Neural crest cell (in vitro differentiated cells): ENCODE data around the gene MTA1. TPM values are rescaled to one million over a fixed set of nuclear protein-coding genes. Genes with fewer than 3 reads are reported as not detected.
A peak's percentile ranks its signal among the peaks of the same experiment; 100 is the strongest.

Experiments used
- DNase-seq: peaks from one replicate; pipeline ENCODE4 v3.0.0; 2021; ENCODE audit warnings: low read depth, mixed read lengths, low spot score
- H3K27ac Mint-ChIP-seq: one replicate; pipeline ENCODE4 v1.8.0; 2021; ENCODE audit warnings: mild to moderate bottlenecking, mixed read lengths; ENCODE audit not compliant: unreplicated experiment
- H3K27me3 Mint-ChIP-seq: 2 replicates; pipeline ENCODE4 v1.8.0; 2021; ENCODE audit warnings: low read depth, mild to moderate bottlenecking, mixed read lengths
- H3K36me3 Mint-ChIP-seq: 2 replicates; pipeline ENCODE4 v1.8.0; 2021; ENCODE audit warnings: low read depth, mild to moderate bottlenecking, mixed read lengths
- H3K4me1 Mint-ChIP-seq: 2 replicates; pipeline ENCODE4 v1.8.0; 2021; ENCODE audit warnings: mixed read lengths
- H3K4me3 Mint-ChIP-seq: one replicate; pipeline ENCODE4 v1.8.0; 2021; ENCODE audit warnings: mild to moderate bottlenecking, mixed read lengths
- H3K9me3 Mint-ChIP-seq: 2 replicates; pipeline ENCODE4 v1.8.0; 2021; ENCODE audit warnings: mixed read lengths
- CTCF ChIP-seq: fragments of 200-600 bp; sonication (generic); conservative IDR thresholded peaks from 2 replicates; pipeline ENCODE4 v1.5.0; 2021; ENCODE audit warnings: antibody characterized with exemption, mild to moderate bottlenecking
- total RNA-seq: library from RNA; stranded (reverse); gene quantifications from 2 replicates; pipeline ENCODE4 v1.2.1, GENCODE V29; 2021

Gene MTA1
- total RNA-seq, 1 donor from 2014 or later: 246 TPM

GRCh38 chr14:105393151-105393550 lies 26.5 kb upstream of the MTA1 start:
- Mint-ChIP-seq H3K27ac (no peak overlapping the region), H3K4me1 (peaks cover 8% of the 10 kb centered on the region), H3K27me3 (no peaks in the 10 kb centered on the region), H3K36me3 (peaks cover 3% of the 10 kb centered on the region), H3K4me3 (peak overlapping the region; percentile 38), H3K9me3 (no peaks in the 10 kb centered on the region)
- no peak for DNase-seq
- TF ChIP-seq CTCF: no peak

- Mint-ChIP-seq H3K4me1 (peaks cover 8% of the 10 kb centered on the region), H3K36me3 (peaks cover 3% of the 10 kb centered on the region), H3K4me3 (peak overlapping the region; percentile 22), H3K9me3 (no peaks in the 10 kb centered on the region), H3K27ac (no peak overlapping the region), H3K27me3 (no peaks in the 10 kb centered on the region)
- TF ChIP-seq CTCF: no peak
- no peak for DNase-seq
These were observed 24.7 kb upstream of the MTA1 start for GRCh38 chr14:105394714-105395537.

- no peak for DNase-seq
- H3K9me3 Mint-ChIP-seq: peaks cover 3% of the 10 kb centered on the region
- H3K27ac Mint-ChIP-seq: no peak overlapping the region
- H3K4me1 Mint-ChIP-seq: peaks cover 8% of the 10 kb centered on the region
- TF ChIP-seq CTCF: no peak
- peaks cover 7% of the 10 kb centered on the region for H3K36me3 Mint-ChIP-seq
- H3K27me3 Mint-ChIP-seq: no peaks in the 10 kb centered on the region
- H3K4me3 Mint-ChIP-seq: no peak overlapping the region
These were observed 24.1 kb upstream of the MTA1 start for GRCh38 chr14:105395538-105395854.

- Mint-ChIP-seq H3K36me3 (peaks cover 23% of the 10 kb centered on the region), H3K4me1 (peaks cover 8% of the 10 kb centered on the region), H3K27ac (peak overlapping the region; percentile 92), H3K27me3 (no peaks in the 10 kb centered on the region), H3K4me3 (peak overlapping the region; percentile 87), H3K9me3 (peaks cover 14% of the 10 kb centered on the region)
- no peak for DNase-seq
- TF ChIP-seq CTCF: no peak
These were observed 22.2 kb upstream of the MTA1 start for GRCh38 chr14:105397350-105397931.

- no peaks in the 10 kb centered on the region for H3K27me3 Mint-ChIP-seq
- peak within 1 kb of the TSS; percentile 94 for H3K27ac Mint-ChIP-seq
These were observed 21.4 kb upstream of the MTA1 start, which contains the start of gene TEX22 for GRCh38 chr14:105398044-105398725. TSS of gene TEX22 (plus strand) at chr14:105398538. CDS start at chr14:105399341, 803 bp downstream.

More at GRCh38 chr14:105398044-105398725, 21.4 kb upstream of the MTA1 start, which contains the start of gene TEX22:
- H3K36me3 Mint-ChIP-seq: peaks cover 27% of the 10 kb centered on the region
- peak within 1 kb of the TSS; percentile 87 for H3K4me3 Mint-ChIP-seq
- DNase-seq: peak; percentile 93
- TF ChIP-seq CTCF: no peak
- peaks cover 18% of the 10 kb centered on the region for H3K9me3 Mint-ChIP-seq
- H3K4me1 Mint-ChIP-seq: peaks cover 8% of the 10 kb centered on the region
